ENCODE measurements around the gene ANP32E. TPM values are rescaled to one million over a fixed set of nuclear protein-coding genes. Genes with fewer than 3 reads are reported as not detected.
A peak's percentile ranks its signal among the peaks of the same experiment; 100 is the strongest.

ANP32E gene
- polyA plus RNA-seq, 1 donor (not counting 4 experiments of a cell fraction or from before 2014, with no cell fraction given): 18.9 TPM

- dilution Hi-C loops (cut with MboI; ENCODE audit: extremely low pct_ligation_motif_present, low sequenced_read_pairs): no loop called here
- Histone ChIP-seq H4K20me1 (ENCODE audit: control insufficient read depth, extremely low read depth, insufficient read depth, low read length) (no peaks in the 10 kb centered on the region), H3K9me3 (ENCODE audit: control insufficient read depth, low read depth, low read length) (no peaks in the 10 kb centered on the region), H3K9me1 (ENCODE audit: control insufficient read depth, extremely low read depth, insufficient read depth, low read length) (no peaks in the 10 kb centered on the region), H3K9ac (ENCODE audit: control insufficient read depth, extremely low read depth, insufficient read depth, low read length) (peak overlapping the region; percentile 84), H3K4me2 (ENCODE audit: control insufficient read depth, extremely low read depth, insufficient read depth, low read depth, low read length) (peak overlapping the region; percentile 88), H3K4me1 (ENCODE audit: control insufficient read depth, extremely low read depth, insufficient read depth, low read length) (peaks cover 18% of the 10 kb centered on the region), H3K4me3 (ENCODE audit: control insufficient read depth in 2 of 3, extremely low read depth in 1 of 3, insufficient read depth in 2 of 3, low read depth in 1 of 3, low read length in 3 of 3) (peak overlapping the region; percentile 42 to 79 (median 72)), H3K27ac (ENCODE audit: control insufficient read depth, insufficient read depth, low read length) (peak overlapping the region; percentile 74), H3K27me3 (ENCODE audit: control insufficient read depth, extremely low read depth, insufficient read depth, low read length) (no peaks in the 10 kb centered on the region), H2AFZ (ENCODE audit: control insufficient read depth, low read length) (peak overlapping the region; percentile 96), H3K79me2 (ENCODE audit: control insufficient read depth, insufficient read depth, low read length) (no peaks in the 10 kb centered on the region), H3K36me3 (ENCODE audit: control insufficient read depth in 2 of 2, extremely low read depth in 1 of 2, insufficient read depth in 2 of 2, low read length in 2 of 2) (peaks cover 6 to 10% of the 10 kb centered on the region in 2 experiments)
- TF ChIP-seq EZH2 (IDR thresholded peaks at IDR 0.05; ENCODE audit: low read length) (no peak), CTCF (optimal IDR thresholded peaks at IDR 0.05 in 1 of 3, IDR thresholded peaks at IDR 0.05 in 1 of 3, conservative IDR thresholded peaks at IDR 0.05 in 1 of 3; ENCODE audit: extremely low read depth in 1 of 3, insufficient read depth in 2 of 3, low read length in 3 of 3) (no peak)
- DNase-seq (ENCODE audit: low read depth, low spot score): no peak
- no peak for FAIRE-seq
Observed at GRCh38 chr1:150282558-150282958, 46.6 kb upstream of the ANP32E start.

GRCh38 chr1:150281758-150282557 is 46.0 kb upstream of the ANP32E start, which contains the start of gene CIART:
Gene CIART, plus strand, starts transcription at chr1:150282554. Its CDS starts 714 bp downstream, at chr1:150283268.
- dilution Hi-C loops (cut with MboI; ENCODE audit: extremely low pct_ligation_motif_present, low sequenced_read_pairs): no loop called here
- Histone ChIP-seq H3K4me2 (ENCODE audit: control insufficient read depth, extremely low read depth, insufficient read depth, low read depth, low read length) (peak within 1 kb of the TSS; percentile 93), H3K9ac (ENCODE audit: control insufficient read depth, extremely low read depth, insufficient read depth, low read length) (peak within 1 kb of the TSS; percentile 90), H4K20me1 (ENCODE audit: control insufficient read depth, extremely low read depth, insufficient read depth, low read length) (no peaks in the 10 kb centered on the region), H3K27ac (ENCODE audit: control insufficient read depth, insufficient read depth, low read length) (peak within 1 kb of the TSS; percentile 91), H3K9me1 (ENCODE audit: control insufficient read depth, extremely low read depth, insufficient read depth, low read length) (no peaks in the 10 kb centered on the region), H3K27me3 (ENCODE audit: control insufficient read depth, extremely low read depth, insufficient read depth, low read length) (no peaks in the 10 kb centered on the region), H3K36me3 (ENCODE audit: control insufficient read depth in 2 of 2, extremely low read depth in 1 of 2, insufficient read depth in 2 of 2, low read length in 2 of 2) (peaks cover 6 to 11% of the 10 kb centered on the region in 2 experiments), H3K9me3 (ENCODE audit: control insufficient read depth, low read depth, low read length) (no peaks in the 10 kb centered on the region), H3K4me3 (ENCODE audit: control insufficient read depth in 2 of 3, extremely low read depth in 1 of 3, insufficient read depth in 2 of 3, low read depth in 1 of 3, low read length in 3 of 3) (peak within 1 kb of the TSS; percentile 42 to 79 (median 72)), H3K4me1 (ENCODE audit: control insufficient read depth, extremely low read depth, insufficient read depth, low read length) (peaks cover 18% of the 10 kb centered on the region), H2AFZ (ENCODE audit: control insufficient read depth, low read length) (peak within 1 kb of the TSS; percentile 96), H3K79me2 (ENCODE audit: control insufficient read depth, insufficient read depth, low read length) (no peaks in the 10 kb centered on the region)
- TF ChIP-seq EZH2 (IDR thresholded peaks at IDR 0.05; ENCODE audit: low read length) (no peak), CTCF (optimal IDR thresholded peaks at IDR 0.05 in 1 of 3, IDR thresholded peaks at IDR 0.05 in 1 of 3, conservative IDR thresholded peaks at IDR 0.05 in 1 of 3; ENCODE audit: extremely low read depth in 1 of 3, insufficient read depth in 2 of 3, low read length in 3 of 3) (no peak)
- FAIRE-seq (peak; percentile 93), DNase-seq (ENCODE audit: low read depth, low spot score) (peak; percentile 98)

All from keratinocyte (primary cell).